H1 (cell line): ENCODE results near the gene MYO5A. TPM values are rescaled to one million over a fixed set of nuclear protein-coding genes. Genes with fewer than 3 reads are reported as not detected.

ENCODE experiments used
- CTCF ChIA-PET: fragments of 300-600 bp; sonication (Branson Sonifier 250); formaldehyde crosslinking; loops from one replicate; lab custom pipeline; 2021; ENCODE audit not compliant: partially characterized antibody; lab: Charles Lee
- POLR2A ChIA-PET: fragments of 300-600 bp; sonication (Branson Sonifier 250); formaldehyde crosslinking; loops from one replicate; lab custom pipeline; 2021; ENCODE audit warnings: inconsistent platforms; ENCODE audit not compliant: partially characterized antibody; lab: Charles Lee
- DNase-seq, 2 experiments: peaks; one replicate each; pipeline versions ENCODE4 v3.0.0 to v3.0.0-alpha.2; 2010 to 2022; ENCODE audit warnings: low spot score in 2 of 2, low read depth in 1 of 2, mixed read lengths in 1 of 2
- FAIRE-seq: peaks from 2 replicates; lab custom pipeline; 2011; peaks lifted over from hg19 to GRCh38; lab: Jason Lieb, UNC
- H2AFZ ChIP-seq: 2 replicates; pipeline ENCODE4 v1.8.1; 2012; ENCODE audit warnings: low read length, inconsistent platforms
- H2AK5ac ChIP-seq: 2 replicates; pipeline ENCODE4 v1.6.1; 2013; ENCODE audit warnings: low read depth, low read length
- H2BK120ac ChIP-seq: replicated peaks from 2 replicates; pipeline ENCODE3; 2013; ENCODE audit warnings: low read depth, low read length, inconsistent platforms
- H2BK12ac ChIP-seq: 2 replicates; pipeline ENCODE4 v1.6.1; 2013; ENCODE audit warnings: low read depth, low read length
- H2BK15ac ChIP-seq: 2 replicates; pipeline ENCODE4 v1.6.1; 2013; ENCODE audit warnings: low read length
- H2BK20ac ChIP-seq: 2 replicates; pipeline ENCODE4 v1.6.1; 2013; ENCODE audit warnings: low read length
- H2BK5ac ChIP-seq: 2 replicates; pipeline ENCODE4 v1.6.1; 2013; ENCODE audit warnings: low read depth, low read length
- H3K14ac ChIP-seq: 2 replicates; pipeline ENCODE4 v1.6.1; 2013; ENCODE audit warnings: inconsistent platforms; ENCODE audit not compliant: insufficient read length
- H3K18ac ChIP-seq: 2 replicates; pipeline ENCODE4 v1.6.1; 2013; ENCODE audit warnings: low read length; ENCODE audit errors: extremely low read depth
- H3K23ac ChIP-seq: 2 replicates; pipeline ENCODE4 v1.6.1; 2013; ENCODE audit warnings: inconsistent platforms; ENCODE audit not compliant: insufficient read length
- H3K23me2 ChIP-seq: 2 replicates; pipeline ENCODE4 v1.6.1; 2013; ENCODE audit warnings: low read depth, low read length
- H3K27ac ChIP-seq: 2 replicates; pipeline ENCODE4 v1.6.1; 2011; ENCODE audit warnings: low read depth, low read length, inconsistent platforms
- H3K27me3 ChIP-seq, 4 experiments: replicated peaks in 1 of 4; 1 replicate in 1 of 4; 2 replicates in 3 of 4; pipeline versions ENCODE4 v1.6.1 to v1.8.1; 2011 to 2013; ENCODE audit warnings: low read length in 3 of 4, mild to moderate bottlenecking in 3 of 4, inconsistent platforms in 2 of 4, mixed read lengths in 2 of 4, moderate library complexity in 1 of 4; ENCODE audit not compliant: control insufficient read depth in 3 of 4, insufficient read depth in 3 of 4; ENCODE audit errors: extremely low read depth in 1 of 4
- H3K36me3 ChIP-seq, 4 experiments: 2 replicates each; pipeline versions ENCODE4 v1.6.1 to v1.8.1; 2011 to 2013; ENCODE audit warnings: mild to moderate bottlenecking in 4 of 4, low read length in 3 of 4, moderate library complexity in 2 of 4, control low read depth in 1 of 4, inconsistent platforms in 1 of 4; ENCODE audit not compliant: insufficient read depth in 4 of 4, control insufficient read depth in 2 of 4
- H3K4ac ChIP-seq: replicated peaks from 2 replicates; pipeline ENCODE3; 2013; ENCODE audit warnings: low read length, low read depth, mixed read lengths, inconsistent platforms; ENCODE audit not compliant: insufficient read length
- H3K4me1 ChIP-seq, 4 experiments: replicated peaks in 1 of 4; 1 replicate in 1 of 4; 2 replicates in 3 of 4; pipeline versions ENCODE4 v1.6.1 to v1.8.1; 2011 to 2013; ENCODE audit warnings: low read length in 3 of 4, inconsistent platforms in 2 of 4, mixed read lengths in 1 of 4; ENCODE audit not compliant: insufficient read depth in 4 of 4, control insufficient read depth in 3 of 4
- H3K4me2 ChIP-seq, 2 experiments: 2 replicates each; pipeline versions ENCODE4 v1.6.1 to v1.8.1; 2011 to 2013; ENCODE audit warnings: low read depth in 2 of 2, low read length in 2 of 2, control low read depth in 1 of 2, inconsistent platforms in 1 of 2, mild to moderate bottlenecking in 1 of 2; ENCODE audit not compliant: insufficient read depth in 1 of 2
- H3K4me3 ChIP-seq, 4 experiments: fragments of 200-600, 300-600 bp in 1 of 4; sonication (generic), shearing (Covaris generic), sonication (Bioruptor Twin) in 1 of 4; 2 replicates each; pipeline versions ENCODE4 v1.5.1 to v1.8.1; 2011 to 2016; ENCODE audit warnings: low read length in 4 of 4, low read depth in 3 of 4, control low read depth in 2 of 4, inconsistent platforms in 2 of 4, mild to moderate bottlenecking in 2 of 4, mixed read lengths in 1 of 4, moderate library complexity in 1 of 4; ENCODE audit not compliant: insufficient read depth in 2 of 4; ENCODE audit errors: extremely low read depth in 1 of 4
- H3K56ac ChIP-seq: replicated peaks from 2 replicates; pipeline ENCODE3; 2013; ENCODE audit warnings: low read depth, mild to moderate bottlenecking, mixed read lengths, low read length, inconsistent platforms; ENCODE audit not compliant: insufficient read length
- H3K79me1 ChIP-seq: 2 replicates; pipeline ENCODE4 v1.6.1; 2013; ENCODE audit warnings: low read depth, low read length, control low read depth
- H3K79me2 ChIP-seq, 2 experiments: 2 replicates each; pipeline versions ENCODE4 v1.6.1 to v1.8.1; 2012 to 2013; ENCODE audit warnings: low read length in 2 of 2, mild to moderate bottlenecking in 2 of 2, inconsistent platforms in 1 of 2; ENCODE audit not compliant: insufficient read depth in 2 of 2, control insufficient read depth in 1 of 2
- H3K9ac ChIP-seq, 4 experiments: replicated peaks in 1 of 4; 1 replicate in 1 of 4; 2 replicates in 3 of 4; pipeline versions ENCODE4 v1.6.1 to v1.8.1; 2011 to 2013; ENCODE audit warnings: low read depth in 3 of 4, low read length in 3 of 4, control low read depth in 2 of 4, mild to moderate bottlenecking in 2 of 4, moderate library complexity in 2 of 4, inconsistent platforms in 1 of 4; ENCODE audit errors: extremely low read depth in 1 of 4
- H3K9me3 ChIP-seq, 2 experiments: 2 replicates each; pipeline versions ENCODE4 v1.6.1 to v1.8.1; 2012 to 2013; ENCODE audit warnings: mild to moderate bottlenecking in 2 of 2, moderate library complexity in 2 of 2, control low read depth in 1 of 2, inconsistent platforms in 1 of 2, low read depth in 1 of 2, low read length in 1 of 2, mixed read lengths in 1 of 2; ENCODE audit not compliant: insufficient read depth in 2 of 2
- H4K20me1 ChIP-seq, 2 experiments: replicated peaks in 1 of 2; 2 replicates each; pipeline versions ENCODE3 to v1.8.1; 2011 to 2013; ENCODE audit warnings: inconsistent platforms in 2 of 2, low read length in 2 of 2, mild to moderate bottlenecking in 1 of 2; ENCODE audit not compliant: insufficient read depth in 2 of 2, control insufficient read depth in 1 of 2
- H4K5ac ChIP-seq: 2 replicates; pipeline ENCODE4 v1.6.1; 2013; ENCODE audit warnings: low read length, low read depth, mixed read lengths, inconsistent platforms; ENCODE audit not compliant: insufficient read length
- H4K8ac ChIP-seq: 2 replicates; pipeline ENCODE4 v1.8.0; 2013; ENCODE audit warnings: mild to moderate bottlenecking, moderate library complexity, low read length, inconsistent platforms; ENCODE audit not compliant: insufficient read depth; ENCODE audit errors: extremely low read depth
- H4K91ac ChIP-seq: replicated peaks from 2 replicates; pipeline ENCODE3; 2013; ENCODE audit warnings: low read length, mixed read lengths, inconsistent platforms; ENCODE audit not compliant: insufficient read length
- CHD2 ChIP-seq: IDR thresholded peaks from 2 replicates; pipeline ENCODE4 v1.6.1; 2012; ENCODE audit warnings: low read length, improper control_type of control experiment
- CTBP2 ChIP-seq: IDR thresholded peaks from 2 replicates; pipeline ENCODE4 v1.7.0; 2011; ENCODE audit warnings: borderline replicate concordance, mild to moderate bottlenecking, moderate library complexity, mixed read lengths, low read length; ENCODE audit not compliant: insufficient read depth, insufficient read length
- EZH2 ChIP-seq: fragments of 200-600 bp; sonication (generic); IDR thresholded peaks from 2 replicates; pipeline ENCODE4 v1.7.1; 2012; ENCODE audit warnings: low read depth, mild to moderate bottlenecking, moderate library complexity, low read length, inconsistent platforms; ENCODE audit not compliant: severe bottlenecking
- JUN ChIP-seq: IDR thresholded peaks from 2 replicates; pipeline ENCODE4 v1.6.1; 2011; ENCODE audit warnings: low read depth, mild to moderate bottlenecking, improper control_type of control experiment, low read length
- KDM1A ChIP-seq: fragments of 200-600, 300-600 bp; sonication (generic); IDR thresholded peaks from 2 replicates; pipeline ENCODE4 v1.7.1; 2016; ENCODE audit warnings: mild to moderate bottlenecking, low read length, borderline replicate concordance
- MAFK ChIP-seq: IDR thresholded peaks from 2 replicates; pipeline ENCODE4 v1.6.1; 2012; ENCODE audit warnings: low read depth, mild to moderate bottlenecking, improper control_type of control experiment, low read length
- SIX5 ChIP-seq: IDR thresholded peaks from 2 replicates; pipeline ENCODE4 v1.6.1; 2011; ENCODE audit warnings: mild to moderate bottlenecking, low read depth, low read length
- WGBS, 2 experiments: shearing (Covaris generic) in 1 of 2; methylation state at CpG; one replicate each; pipeline versions ENCODE4 v1.1.6 to v1.1.7; 2013 to 2015; ENCODE audit warnings: low lambda C conversion rate in 2 of 2, mixed read lengths in 2 of 2, inconsistent platforms in 1 of 2, low coverage in 1 of 2, missing lambda C conversion rate in 1 of 2; ENCODE audit not compliant: insufficient replicate concordance in 2 of 2, insufficient coverage in 1 of 2, insufficient read length in 1 of 2; ENCODE audit errors: extremely low coverage in 1 of 2, missing lambda C conversion rate in 1 of 2; 5-methylcytosine and 5-hydroxymethylcytosine counted together
- polyA plus RNA-seq, 7 experiments: library from polyadenylated mRNA; depleted of rRNA in 3 of 7; stranded (reverse) in 5 of 7; unstranded in 2 of 7; fragments of >200 nt in 5 of 7; fragments of 200-250 nt in 2 of 7; gene quantifications; 1 replicate in 5 of 7; 2 replicates in 1 of 7; 4 replicates in 1 of 7; pipeline versions ENCODE4 v1.2.1 to v1.2.3, GENCODE V29; 2011 to 2013; ENCODE audit warnings: missing spikeins in 2 of 7, mixed read lengths in 2 of 7
- total RNA-seq: library from RNA; stranded (reverse); fragmentation: NEBNext Ultra II Directional; extraction: Animal tissue kit (Norgen Biotek cat#: 25700); gene quantifications from 2 replicates; pipeline ENCODE4 v1.2.1, GENCODE V29; 2021
- TF ChIP-seq, protein P1 (sequence below): IDR thresholded peaks from 2 replicates; pipeline ENCODE4 v1.6.1; 2012; ENCODE audit warnings: inconsistent platforms
- TF ChIP-seq, protein P2 (sequence below): IDR thresholded peaks from 2 replicates; pipeline ENCODE4 v1.6.1; 2012; ENCODE audit warnings: inconsistent platforms
- TF ChIP-seq, protein P3 (sequence below): IDR thresholded peaks from 2 replicates; pipeline ENCODE4 v1.6.1; 2011; ENCODE audit warnings: low read length, improper control_type of control experiment

The MYO5A gene
- total and polyA plus RNA-seq, 2 of the 8 experiments (the other 6 are each of a cell fraction or from before 2014, with no cell fraction given): 11.4 to 24.7 TPM

DNA sequence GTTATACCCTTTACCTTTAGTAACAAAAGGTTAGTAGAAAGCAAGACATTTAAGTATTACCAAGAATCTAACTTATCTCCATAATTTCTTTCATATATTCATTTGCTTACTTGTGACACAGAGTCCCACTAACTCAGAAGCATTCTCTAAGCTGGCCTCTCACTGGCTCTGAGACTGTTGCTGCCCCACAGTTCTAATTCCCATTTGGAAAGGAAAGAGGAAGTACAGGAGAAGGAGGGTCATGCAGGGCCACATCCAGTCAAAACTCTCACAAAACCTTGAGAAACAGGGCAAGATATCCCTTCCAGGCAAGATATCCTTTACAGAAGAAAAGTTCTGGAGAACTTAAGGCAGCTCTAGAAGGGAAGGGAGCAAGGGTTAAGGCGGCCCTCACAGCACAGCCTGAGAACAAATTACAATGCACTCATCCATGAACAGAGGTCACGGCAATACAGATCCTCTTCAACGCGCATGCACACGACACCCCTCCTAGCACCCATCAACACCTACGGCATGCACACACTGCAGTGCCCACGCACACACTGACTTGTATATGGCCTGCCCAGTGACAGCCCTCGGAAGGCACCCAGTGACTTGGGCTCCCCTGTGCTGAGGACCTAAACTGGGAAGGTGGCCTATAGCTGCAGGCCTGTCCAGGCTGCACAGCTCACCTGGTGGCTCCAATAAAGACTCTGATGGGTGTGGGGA is 220.1 kb downstream of the MYO5A start:
- no peak overlapping the region; the same call in 1 of the 2 replicates for H2BK12ac ChIP-seq
- H4K5ac ChIP-seq: no peak overlapping the region
- no peak overlapping the region for H4K91ac ChIP-seq
- H4K20me1 ChIP-seq: no peaks in the 10 kb centered on the region
- no peak overlapping the region; the same call in 1 of the 2 replicates for H4K8ac ChIP-seq
- no peak overlapping the region; a peak in 2 of 7 replicates for H3K9ac ChIP-seq
- ChIA-PET CTCF (interaction anchor here (0.7 kb wide), 1 partner anchor 49 kb away, joined by 4 read pairs; no protein-coding TSS in a partner anchor), POLR2A (no interaction called here)
- no peaks in the 10 kb centered on the region for H3K23me2 ChIP-seq
- H3K27me3 ChIP-seq: no peaks in the 10 kb centered on the region
- no peak overlapping the region for H2BK120ac ChIP-seq
- no peaks in the 10 kb centered on the region for H3K4me1 ChIP-seq
- DNase-seq (no peak), FAIRE-seq (no peak)
- H3K79me1 ChIP-seq: no peaks in the 10 kb centered on the region
- H3K56ac ChIP-seq: no peak overlapping the region
- 0 out of 2 replicates have a peak overlapping the region, but pooled peaks have one; percentile 54 for H2BK15ac ChIP-seq
- H3K4me2 ChIP-seq: no peak overlapping the region
- no peak overlapping the region for H2AFZ ChIP-seq
- H3K4ac ChIP-seq: no peak overlapping the region
- WGBS, 2 experiments: 83% methylated on average over 8 of the region's 8 CpGs; no CpG with 5 or more reads in 1 of the 2 experiments
- no peaks in the 10 kb centered on the region for H3K79me2 ChIP-seq
- no peak overlapping the region for H2AK5ac ChIP-seq
- H3K4me3 ChIP-seq: no peak overlapping the region
- H3K23ac ChIP-seq: no peak overlapping the region
- H3K9me3 ChIP-seq: no peaks in the 10 kb centered on the region
- no peaks in the 10 kb centered on the region; a peak in 2 of 8 replicates for H3K36me3 ChIP-seq
- no peak overlapping the region for H3K18ac ChIP-seq
- no peak overlapping the region for H2BK20ac ChIP-seq
- H3K27ac ChIP-seq: no peak overlapping the region
- no peak overlapping the region; the same call in 1 of the 2 replicates for H2BK5ac ChIP-seq
- H3K14ac ChIP-seq: no peak overlapping the region
- TF ChIP-seq SIX5 (no peak), JUN (no peak), CTBP2 (no peak), CHD2 (no peak), KDM1A (no peak), EZH2 (no peak), MAFK (no peak)
- TF ChIP-seq, protein P1, sequence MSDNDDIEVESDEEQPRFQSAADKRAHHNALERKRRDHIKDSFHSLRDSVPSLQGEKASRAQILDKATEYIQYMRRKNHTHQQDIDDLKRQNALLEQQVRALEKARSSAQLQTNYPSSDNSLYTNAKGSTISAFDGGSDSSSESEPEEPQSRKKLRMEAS: no peak
- TF ChIP-seq, protein P2, sequence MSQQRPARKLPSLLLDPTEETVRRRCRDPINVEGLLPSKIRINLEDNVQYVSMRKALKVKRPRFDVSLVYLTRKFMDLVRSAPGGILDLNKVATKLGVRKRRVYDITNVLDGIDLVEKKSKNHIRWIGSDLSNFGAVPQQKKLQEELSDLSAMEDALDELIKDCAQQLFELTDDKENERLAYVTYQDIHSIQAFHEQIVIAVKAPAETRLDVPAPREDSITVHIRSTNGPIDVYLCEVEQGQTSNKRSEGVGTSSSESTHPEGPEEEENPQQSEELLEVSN: no peak
- TF ChIP-seq, protein P3, sequence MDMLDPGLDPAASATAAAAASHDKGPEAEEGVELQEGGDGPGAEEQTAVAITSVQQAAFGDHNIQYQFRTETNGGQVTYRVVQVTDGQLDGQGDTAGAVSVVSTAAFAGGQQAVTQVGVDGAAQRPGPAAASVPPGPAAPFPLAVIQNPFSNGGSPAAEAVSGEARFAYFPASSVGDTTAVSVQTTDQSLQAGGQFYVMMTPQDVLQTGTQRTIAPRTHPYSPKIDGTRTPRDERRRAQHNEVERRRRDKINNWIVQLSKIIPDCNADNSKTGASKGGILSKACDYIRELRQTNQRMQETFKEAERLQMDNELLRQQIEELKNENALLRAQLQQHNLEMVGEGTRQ: no peak
